Ishikawa (cell line): ENCODE results near the gene RMDN2.

Experiments
- CEBPB ChIP-seq: IDR thresholded peaks from 2 replicates; pipeline ENCODE4 v1.6.1; 2012
- CREB1 ChIP-seq: IDR thresholded peaks from 2 replicates; pipeline ENCODE4 v1.6.1; 2012; ENCODE audit warnings: low read depth
- EGR1 ChIP-seq: IDR thresholded peaks from 2 replicates; pipeline ENCODE4 v1.6.1; 2012
- EP300 ChIP-seq: IDR thresholded peaks from 2 replicates; pipeline ENCODE4 v1.6.1; 2012; ENCODE audit warnings: borderline replicate concordance
- FOXM1 ChIP-seq: IDR thresholded peaks from 2 replicates; pipeline ENCODE4 v1.6.1; 2012; ENCODE audit warnings: low read depth, borderline replicate concordance
- NFIC ChIP-seq: IDR thresholded peaks from 2 replicates; pipeline ENCODE4 v1.6.1; 2012
- RAD21 ChIP-seq: IDR thresholded peaks from 2 replicates; pipeline ENCODE4 v1.6.1; 2012; ENCODE audit warnings: low read depth
- TAF1 ChIP-seq: IDR thresholded peaks from 2 replicates; pipeline ENCODE4 v1.6.1; 2012; ENCODE audit warnings: low read depth, mild to moderate bottlenecking
- TCF12 ChIP-seq: IDR thresholded peaks from 2 replicates; pipeline ENCODE4 v1.6.1; 2012; ENCODE audit warnings: low read depth
- TEAD4 ChIP-seq: IDR thresholded peaks from 2 replicates; pipeline ENCODE4 v1.6.1; 2012
- YY1 ChIP-seq: IDR thresholded peaks from 2 replicates; pipeline ENCODE4 v1.6.1; 2012; ENCODE audit warnings: low read depth
- ZBTB7A ChIP-seq: IDR thresholded peaks from 2 replicates; pipeline ENCODE4 v1.6.1; 2012; ENCODE audit warnings: low read depth
- TF ChIP-seq, protein P1 (sequence below): IDR thresholded peaks from 2 replicates; pipeline ENCODE4 v1.6.1; 2012
- TF ChIP-seq, protein P2 (sequence below): IDR thresholded peaks from 2 replicates; pipeline ENCODE4 v1.6.1; 2012; ENCODE audit warnings: low read depth, mild to moderate bottlenecking
- TF ChIP-seq, protein P3 (sequence below): IDR thresholded peaks from 2 replicates; pipeline ENCODE4 v1.6.1; 2012

RMDN2 gene

DNA sequence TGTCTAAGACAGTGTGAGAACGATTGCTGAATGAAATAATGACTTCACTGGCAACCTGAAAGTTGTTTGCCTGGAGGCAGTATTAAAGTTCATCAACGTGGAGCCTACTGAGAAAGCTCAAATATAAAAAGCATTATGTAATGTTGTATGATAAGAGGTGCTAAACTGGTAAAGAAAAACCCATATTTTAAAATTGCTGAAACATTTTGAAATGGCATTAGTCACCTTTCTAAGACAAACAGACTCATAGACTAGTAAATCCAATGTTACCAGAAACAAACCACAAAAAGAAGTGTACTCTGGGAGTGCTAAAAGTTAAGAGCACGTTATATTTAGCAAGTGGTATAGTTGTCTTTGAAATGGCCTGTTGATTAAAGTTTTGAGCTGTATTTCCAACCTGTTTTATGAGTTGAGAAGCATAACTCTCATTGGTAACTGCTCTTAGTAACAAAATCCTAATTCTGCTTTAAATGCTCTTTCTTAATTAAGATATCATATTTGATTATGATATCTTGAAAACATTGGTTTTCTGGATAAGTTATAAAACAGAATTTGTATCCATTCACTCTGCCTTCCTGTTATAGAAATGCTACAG lies 88.2 kb downstream of the RMDN2 start:
- TF ChIP-seq CEBPB (no peak), NFIC (no peak), YY1 (no peak)

DNA sequence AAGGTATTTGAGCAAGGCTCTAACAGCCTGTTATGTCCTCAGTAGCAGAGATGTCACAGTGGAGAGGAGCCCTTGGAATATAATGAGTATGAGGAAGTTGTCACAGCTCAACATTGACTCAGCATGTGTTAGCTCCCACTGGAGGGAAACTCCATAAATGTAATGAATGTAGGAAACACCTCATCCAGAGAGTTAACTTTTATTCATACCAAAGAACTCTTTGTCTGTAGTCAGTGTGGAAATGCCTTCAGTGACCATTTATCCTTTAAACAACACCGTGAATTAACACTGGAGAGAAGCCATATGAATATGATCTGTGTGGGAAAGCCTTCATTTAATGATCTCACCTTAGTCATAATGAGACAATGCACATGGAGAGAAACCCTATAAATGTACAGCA lies 91.1 kb downstream of the RMDN2 start:
- no peak for TF ChIP-seq EGR1
- TF ChIP-seq ZBTB7A, result no peak
- TF ChIP-seq, protein P1, sequence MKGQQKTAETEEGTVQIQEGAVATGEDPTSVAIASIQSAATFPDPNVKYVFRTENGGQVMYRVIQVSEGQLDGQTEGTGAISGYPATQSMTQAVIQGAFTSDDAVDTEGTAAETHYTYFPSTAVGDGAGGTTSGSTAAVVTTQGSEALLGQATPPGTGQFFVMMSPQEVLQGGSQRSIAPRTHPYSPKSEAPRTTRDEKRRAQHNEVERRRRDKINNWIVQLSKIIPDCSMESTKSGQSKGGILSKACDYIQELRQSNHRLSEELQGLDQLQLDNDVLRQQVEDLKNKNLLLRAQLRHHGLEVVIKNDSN, result no peak
- TF ChIP-seq YY1, result no peak

DNA sequence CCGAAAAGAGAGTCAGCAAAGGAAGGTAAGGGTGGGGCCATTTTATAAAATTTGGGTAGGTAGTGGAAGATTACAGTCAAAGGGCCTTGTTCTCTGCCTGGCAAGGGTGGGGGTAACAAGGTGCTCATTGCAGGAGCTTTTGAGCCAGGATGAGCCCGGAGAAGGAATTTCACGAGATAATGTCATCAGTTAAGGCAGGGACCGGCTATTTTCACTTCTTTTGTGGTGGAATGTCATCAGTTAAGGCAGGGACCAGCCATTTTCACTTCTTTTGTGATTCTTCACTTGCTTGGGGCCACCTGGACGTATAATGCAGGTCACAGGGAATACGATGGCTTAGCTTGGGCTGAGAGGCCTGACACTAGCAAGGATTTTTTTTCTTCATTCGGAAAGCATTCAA lies 92.7 kb downstream of the RMDN2 start:
- TF ChIP-seq RAD21 (no peak), FOXM1 (no peak), EGR1 (no peak)
- TF ChIP-seq, protein P1, result no peak
- TF ChIP-seq, protein P2, sequence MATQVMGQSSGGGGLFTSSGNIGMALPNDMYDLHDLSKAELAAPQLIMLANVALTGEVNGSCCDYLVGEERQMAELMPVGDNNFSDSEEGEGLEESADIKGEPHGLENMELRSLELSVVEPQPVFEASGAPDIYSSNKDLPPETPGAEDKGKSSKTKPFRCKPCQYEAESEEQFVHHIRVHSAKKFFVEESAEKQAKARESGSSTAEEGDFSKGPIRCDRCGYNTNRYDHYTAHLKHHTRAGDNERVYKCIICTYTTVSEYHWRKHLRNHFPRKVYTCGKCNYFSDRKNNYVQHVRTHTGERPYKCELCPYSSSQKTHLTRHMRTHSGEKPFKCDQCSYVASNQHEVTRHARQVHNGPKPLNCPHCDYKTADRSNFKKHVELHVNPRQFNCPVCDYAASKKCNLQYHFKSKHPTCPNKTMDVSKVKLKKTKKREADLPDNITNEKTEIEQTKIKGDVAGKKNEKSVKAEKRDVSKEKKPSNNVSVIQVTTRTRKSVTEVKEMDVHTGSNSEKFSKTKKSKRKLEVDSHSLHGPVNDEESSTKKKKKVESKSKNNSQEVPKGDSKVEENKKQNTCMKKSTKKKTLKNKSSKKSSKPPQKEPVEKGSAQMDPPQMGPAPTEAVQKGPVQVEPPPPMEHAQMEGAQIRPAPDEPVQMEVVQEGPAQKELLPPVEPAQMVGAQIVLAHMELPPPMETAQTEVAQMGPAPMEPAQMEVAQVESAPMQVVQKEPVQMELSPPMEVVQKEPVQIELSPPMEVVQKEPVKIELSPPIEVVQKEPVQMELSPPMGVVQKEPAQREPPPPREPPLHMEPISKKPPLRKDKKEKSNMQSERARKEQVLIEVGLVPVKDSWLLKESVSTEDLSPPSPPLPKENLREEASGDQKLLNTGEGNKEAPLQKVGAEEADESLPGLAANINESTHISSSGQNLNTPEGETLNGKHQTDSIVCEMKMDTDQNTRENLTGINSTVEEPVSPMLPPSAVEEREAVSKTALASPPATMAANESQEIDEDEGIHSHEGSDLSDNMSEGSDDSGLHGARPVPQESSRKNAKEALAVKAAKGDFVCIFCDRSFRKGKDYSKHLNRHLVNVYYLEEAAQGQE, result no peak

DNA sequence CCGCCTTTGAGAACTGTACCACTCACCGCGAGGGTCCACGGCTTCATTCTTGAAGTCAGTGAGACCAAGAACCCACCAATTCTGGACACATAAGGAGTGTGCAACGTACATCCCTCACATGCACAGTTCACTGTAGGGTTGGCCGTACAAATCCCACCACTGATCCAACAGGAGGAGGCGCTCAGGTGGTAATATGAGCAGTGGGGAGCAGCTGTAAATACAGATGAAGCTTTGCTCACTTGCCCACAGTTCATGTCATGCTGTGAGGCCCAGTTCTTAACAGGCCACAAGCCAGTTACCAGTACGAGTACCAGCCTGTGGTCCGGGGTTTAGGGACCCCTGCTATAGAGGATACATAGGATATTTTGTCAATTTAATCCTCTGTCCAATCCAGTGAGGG lies 96.5 kb downstream of the RMDN2 start:
- TF ChIP-seq EGR1 (no peak), EP300 (no peak), CREB1 (no peak), NFIC (no peak), CEBPB (no peak), RAD21 (no peak), ZBTB7A (no peak), FOXM1 (no peak), YY1 (no peak), TAF1 (no peak), TEAD4 (no peak), TCF12 (no peak)
- TF ChIP-seq, protein P2, result no peak
- TF ChIP-seq, protein P3, sequence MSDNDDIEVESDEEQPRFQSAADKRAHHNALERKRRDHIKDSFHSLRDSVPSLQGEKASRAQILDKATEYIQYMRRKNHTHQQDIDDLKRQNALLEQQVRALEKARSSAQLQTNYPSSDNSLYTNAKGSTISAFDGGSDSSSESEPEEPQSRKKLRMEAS, result no peak
- TF ChIP-seq, protein P1, result no peak

DNA sequence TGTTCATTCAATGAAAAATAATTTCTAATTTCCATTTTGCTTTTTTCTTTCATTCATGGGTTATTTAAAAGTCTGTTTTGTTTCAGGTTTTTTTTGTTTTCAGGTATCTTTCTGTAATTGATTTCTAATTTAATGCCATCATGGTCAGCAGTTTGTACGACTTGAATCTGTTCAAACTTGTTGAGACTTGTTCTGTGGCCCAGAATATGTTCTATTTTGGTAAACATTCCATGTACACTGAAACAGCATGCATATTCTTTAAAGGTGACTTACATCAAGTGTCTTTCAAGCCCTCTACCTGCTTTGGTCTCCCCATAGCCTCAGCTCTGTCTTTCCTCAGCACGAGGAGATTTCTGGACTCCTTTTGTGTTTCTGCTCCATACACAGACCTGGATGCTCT lies 101.8 kb downstream of the RMDN2 start:
- no peak for TF ChIP-seq EGR1
- no peak for TF ChIP-seq EP300
- TF ChIP-seq TCF12, result no peak
- TF ChIP-seq, protein P1, result no peak
- no peak for TF ChIP-seq YY1

DNA sequence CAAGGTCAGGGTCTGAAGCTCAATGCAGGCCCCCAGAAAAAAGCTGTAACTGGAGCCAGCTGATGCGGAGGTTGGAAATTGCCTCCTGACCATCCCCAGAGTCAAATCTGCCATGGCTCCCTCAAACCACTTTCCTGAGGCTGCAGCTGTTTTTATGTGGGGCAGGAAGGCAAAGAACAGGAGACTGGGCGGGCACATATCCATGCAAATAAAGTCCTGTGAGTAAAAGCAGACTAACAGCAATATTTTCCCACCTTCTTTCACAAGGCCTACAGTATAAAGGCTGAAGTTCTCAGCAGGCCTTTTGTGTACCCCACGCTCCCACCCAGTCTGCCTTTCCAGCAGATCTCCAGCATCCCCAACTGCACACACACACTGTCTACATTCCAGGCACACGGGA lies 103.7 kb downstream of the RMDN2 start:
- TF ChIP-seq, protein P3, result no peak
- TF ChIP-seq CEBPB, result no peak
- TF ChIP-seq EP300, result no peak
- TF ChIP-seq TCF12, result no peak
- no peak for TF ChIP-seq RAD21
- no peak for TF ChIP-seq TEAD4
- TF ChIP-seq, protein P2, result no peak
- TF ChIP-seq FOXM1, result no peak
- TF ChIP-seq TAF1, result no peak
- no peak for TF ChIP-seq EGR1
